A549 (cell line): ENCODE measurements around the gene EXOG. TPM values are rescaled to one million over a fixed set of nuclear protein-coding genes. Genes with fewer than 3 reads are reported as not detected.

ENCODE experiments used
- ATAC-seq, 2 experiments: fragments of 200-7000 bp in 1 of 2; fragments of >200 bp in 1 of 2; cut with Nextera tagmentation in 1 of 2; cut with Tn5 transposase in 1 of 2; 3 replicates each; pipeline versions ENCODE4 v1.8.0 to v1.9.1; 2018 to 2020; ENCODE audit warnings: mild to moderate bottlenecking in 1 of 2, moderate library complexity in 1 of 2
- CTCF ChIA-PET: fragments of 300-600 bp; sonication (Branson Sonifier 250); formaldehyde crosslinking; extraction: SDS; loops from one replicate; lab custom pipeline; 2021; ENCODE audit warnings: antibody characterized with exemption, inconsistent platforms; lab: Yijun Ruan, JAX
- POLR2A ChIA-PET: fragments of 350-600 bp; formaldehyde crosslinking; extraction: SDS; loops from one replicate; lab custom pipeline; 2021; ENCODE audit warnings: antibody characterized with exemption, inconsistent platforms; lab: Yijun Ruan, JAX
- DNase-seq, 2 experiments: peaks; one replicate each; pipeline versions ENCODE4 v3.0.0 to v3.0.0-alpha.2; 2011 to 2016; ENCODE audit warnings: low read depth in 1 of 2, low spot score in 1 of 2
- FAIRE-seq: peaks from 2 replicates; lab custom pipeline; 2011; peaks lifted over from hg19 to GRCh38; lab: Jason Lieb, UNC
- H3K27ac ChIP-seq, 2 experiments: fragments of >200 bp; sonication (Bioruptor Twin); formaldehyde crosslinking; 3 replicates each; pipeline ENCODE4 v1.5.1; 2016 to 2017
- H3K4me1 ChIP-seq: fragments of >200 bp; sonication (Bioruptor Twin); formaldehyde crosslinking; 3 replicates; pipeline ENCODE4 v1.6.1; 2016
- H3K4me2 ChIP-seq: fragments of >200 bp; sonication (Bioruptor Twin); formaldehyde crosslinking; 3 replicates; pipeline ENCODE4 v1.6.1; 2016
- H3K4me3 ChIP-seq: fragments of >200 bp; sonication (Bioruptor Twin); formaldehyde crosslinking; 3 replicates; pipeline ENCODE4 v1.5.1; 2016
- H3K9me3 ChIP-seq: fragments of >200 bp; sonication (Bioruptor Twin); formaldehyde crosslinking; 3 replicates; pipeline ENCODE4 v1.6.1; 2016
- BCL3 ChIP-seq: fragments of >200 bp; sonication (Bioruptor Twin); formaldehyde crosslinking; IDR thresholded peaks from 3 replicates; pipeline ENCODE4 v1.6.1; 2016
- BHLHE40 ChIP-seq: IDR thresholded peaks from 2 replicates; pipeline ENCODE4 v1.6.1; 2012; ENCODE audit warnings: low read depth, low read length, inconsistent platforms
- CEBPB ChIP-seq, 2 experiments: fragments of >200 bp in 1 of 2; sonication (Bioruptor Twin) in 1 of 2; formaldehyde crosslinking in 1 of 2; IDR thresholded peaks; 2 replicates each; pipeline ENCODE4 v1.6.1; 2012 to 2016
- ELK1 ChIP-seq: fragments of 150-350 bp; IDR thresholded peaks from 2 replicates; pipeline ENCODE4 v1.6.1; 2014; ENCODE audit warnings: low read depth, mild to moderate bottlenecking, low read length
- EP300 ChIP-seq, 2 experiments: fragments of >200 bp; sonication (Bioruptor Twin); formaldehyde crosslinking; IDR thresholded peaks; 2 replicates in 1 of 2; 3 replicates in 1 of 2; pipeline ENCODE4 v1.6.1; 2016 to 2017
- GATA3 ChIP-seq: IDR thresholded peaks from 2 replicates; pipeline ENCODE4 v1.6.1; 2012; ENCODE audit warnings: borderline replicate concordance
- HEYL ChIP-seq: fragments of 250-450 bp; sonication (Bioruptor Pico); IDR thresholded peaks from 2 replicates; pipeline ENCODE4 v1.8.0; 2021; ENCODE audit warnings: mild to moderate bottlenecking, moderate library complexity
- HOXB5 ChIP-seq: fragments of 250-450 bp; sonication (Bioruptor Pico); IDR thresholded peaks from 2 replicates; pipeline ENCODE4 v1.5.0; 2020; ENCODE audit warnings: mild to moderate bottlenecking, moderate library complexity
- JUNB ChIP-seq: fragments of >200 bp; sonication (Bioruptor Twin); formaldehyde crosslinking; IDR thresholded peaks from 2 replicates; pipeline ENCODE4 v1.6.1; 2016
- KDM1A ChIP-seq: fragments of 200-600 bp; sonication (generic); IDR thresholded peaks from 2 replicates; pipeline ENCODE4 v1.6.1; 2016; ENCODE audit warnings: low read depth, mild to moderate bottlenecking
- KDM5A ChIP-seq: fragments of 200-600 bp; sonication (generic); IDR thresholded peaks from 2 replicates; pipeline ENCODE4 v1.6.1; 2016; ENCODE audit warnings: antibody characterized with exemption, mild to moderate bottlenecking
- MYC ChIP-seq: IDR thresholded peaks from 2 replicates; pipeline ENCODE4 v1.6.1; 2012; ENCODE audit warnings: mild to moderate bottlenecking, inconsistent platforms, low read length, improper control_type of control experiment, borderline replicate concordance
- NR3C1 ChIP-seq: fragments of >200 bp; sonication (Bioruptor Twin); formaldehyde crosslinking; IDR thresholded peaks from 3 replicates; pipeline ENCODE4 v1.6.1; 2017
- PHF8 ChIP-seq: fragments of 200-600 bp; sonication (generic); IDR thresholded peaks from 2 replicates; pipeline ENCODE4 v1.6.1; 2016; ENCODE audit warnings: low read depth, mild to moderate bottlenecking, antibody characterized with exemption, moderate library complexity, borderline replicate concordance
- RARB ChIP-seq: fragments of 250-450 bp; sonication (Bioruptor Pico); IDR thresholded peaks from 2 replicates; pipeline ENCODE4 v1.8.0; 2021; ENCODE audit warnings: mild to moderate bottlenecking, moderate library complexity
- RFX5 ChIP-seq: fragments of 450-650 bp; IDR thresholded peaks from 2 replicates; pipeline ENCODE4 v1.7.1; 2014; ENCODE audit warnings: antibody characterized with exemption, mild to moderate bottlenecking, moderate library complexity
- SMC3 ChIP-seq: fragments of >200 bp; sonication (Bioruptor Twin); formaldehyde crosslinking; IDR thresholded peaks from 3 replicates; pipeline ENCODE4 v1.6.1; 2018; ENCODE audit warnings: inconsistent platforms
- SREBF2 ChIP-seq: fragments of 450-650 bp; IDR thresholded peaks from 2 replicates; pipeline ENCODE4 v1.6.1; 2014; ENCODE audit warnings: mild to moderate bottlenecking, moderate library complexity
- ZNF302 ChIP-seq: fragments of 250-450 bp; sonication (Bioruptor Pico); IDR thresholded peaks from 2 replicates; pipeline ENCODE4 v1.9.0; 2021; ENCODE audit warnings: inconsistent platforms, mild to moderate bottlenecking, moderate library complexity
- WGBS: methylation state at CpG from one replicate; pipeline ENCODE4 v1.1.6; 2017; ENCODE audit errors: missing lambda C conversion rate; 5-methylcytosine and 5-hydroxymethylcytosine counted together
- polyA plus RNA-seq, 4 experiments: library from polyadenylated mRNA; depleted of rRNA in 3 of 4; stranded (reverse); fragments of >200 nt; fragmentation: RNase III in 1 of 4; extraction: RNeasy Plus Mini Kit Qiagen cat#74134 plus additional on column Dnase treatment in 1 of 4; gene quantifications; 2 replicates in 3 of 4; 3 replicates in 1 of 4; pipeline ENCODE4 v1.2.3, GENCODE V29; 2011 to 2017
- TF ChIP-seq, protein P1 (sequence below): fragments of >200 bp; sonication (Bioruptor Twin); formaldehyde crosslinking; IDR thresholded peaks from 3 replicates; pipeline ENCODE4 v1.5.1; 2016
- TF ChIP-seq, protein P2 (sequence below): fragments of 250-450 bp; sonication (Bioruptor Pico); IDR thresholded peaks from 2 replicates; pipeline ENCODE4 v1.5.0; 2020; ENCODE audit warnings: low read depth, mild to moderate bottlenecking, moderate library complexity
- TF ChIP-seq, protein P3 (sequence below): fragments of >200 bp; sonication (Bioruptor Twin); formaldehyde crosslinking; IDR thresholded peaks from 2 replicates; pipeline ENCODE4 v1.6.1; 2016
- TF ChIP-seq, protein P4 (sequence below): IDR thresholded peaks from 2 replicates; pipeline ENCODE4 v1.6.1; 2012

Gene EXOG
- polyA plus RNA-seq, 2 of the 4 experiments (the other 2 are of a cell fraction) = 11.2 to 17.1 TPM

GRCh38 chr3:38489766-38490165, 6.4 kb upstream of the EXOG start:
- TF ChIP-seq RFX5 = no peak
- no peak for TF ChIP-seq HEYL (CRISPR knock-in tag)
- TF ChIP-seq, protein P1, sequence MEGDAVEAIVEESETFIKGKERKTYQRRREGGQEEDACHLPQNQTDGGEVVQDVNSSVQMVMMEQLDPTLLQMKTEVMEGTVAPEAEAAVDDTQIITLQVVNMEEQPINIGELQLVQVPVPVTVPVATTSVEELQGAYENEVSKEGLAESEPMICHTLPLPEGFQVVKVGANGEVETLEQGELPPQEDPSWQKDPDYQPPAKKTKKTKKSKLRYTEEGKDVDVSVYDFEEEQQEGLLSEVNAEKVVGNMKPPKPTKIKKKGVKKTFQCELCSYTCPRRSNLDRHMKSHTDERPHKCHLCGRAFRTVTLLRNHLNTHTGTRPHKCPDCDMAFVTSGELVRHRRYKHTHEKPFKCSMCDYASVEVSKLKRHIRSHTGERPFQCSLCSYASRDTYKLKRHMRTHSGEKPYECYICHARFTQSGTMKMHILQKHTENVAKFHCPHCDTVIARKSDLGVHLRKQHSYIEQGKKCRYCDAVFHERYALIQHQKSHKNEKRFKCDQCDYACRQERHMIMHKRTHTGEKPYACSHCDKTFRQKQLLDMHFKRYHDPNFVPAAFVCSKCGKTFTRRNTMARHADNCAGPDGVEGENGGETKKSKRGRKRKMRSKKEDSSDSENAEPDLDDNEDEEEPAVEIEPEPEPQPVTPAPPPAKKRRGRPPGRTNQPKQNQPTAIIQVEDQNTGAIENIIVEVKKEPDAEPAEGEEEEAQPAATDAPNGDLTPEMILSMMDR = no peak
- TF ChIP-seq JUNB = no peak
- TF ChIP-seq KDM5A = no peak
- no peak for TF ChIP-seq ZNF302 (CRISPR knock-in tag)
- no peak for TF ChIP-seq RARB (CRISPR knock-in tag)
- no peak for TF ChIP-seq GATA3
- no peak for TF ChIP-seq CEBPB (IDR thresholded peaks at IDR 0.05)
- no peak for TF ChIP-seq NR3C1
- TF ChIP-seq, protein P2, sequence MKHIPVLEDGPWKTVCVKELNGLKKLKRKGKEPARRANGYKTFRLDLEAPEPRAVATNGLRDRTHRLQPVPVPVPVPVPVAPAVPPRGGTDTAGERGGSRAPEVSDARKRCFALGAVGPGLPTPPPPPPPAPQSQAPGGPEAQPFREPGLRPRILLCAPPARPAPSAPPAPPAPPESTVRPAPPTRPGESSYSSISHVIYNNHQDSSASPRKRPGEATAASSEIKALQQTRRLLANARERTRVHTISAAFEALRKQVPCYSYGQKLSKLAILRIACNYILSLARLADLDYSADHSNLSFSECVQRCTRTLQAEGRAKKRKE = no peak
- TF ChIP-seq BHLHE40 = no peak
- no peak for TF ChIP-seq KDM1A
- TF ChIP-seq BCL3 = no peak
- TF ChIP-seq SMC3 = no peak
- TF ChIP-seq MYC = no peak
- TF ChIP-seq SREBF2 = no peak
- no peak for TF ChIP-seq PHF8
- ChIA-PET CTCF (interaction anchor here (0.5 to 2.5 kb wide), 6 partner anchors 9 to 1276 kb away, joined by 3 to 12 read pairs (median 4); no protein-coding TSS in a partner anchor), POLR2A (no interaction called here)
- no peak overlapping the region for H3K4me3 ChIP-seq
- no peaks in the 10 kb centered on the region for H3K4me1 ChIP-seq
- FAIRE-seq (no peak), ATAC-seq (no peak), DNase-seq (no peak)
- H3K27ac ChIP-seq = no peak overlapping the region
- WGBS = 88% methylated on average over 2 of the region's 2 CpGs
- no peak overlapping the region for H3K4me2 ChIP-seq
- H3K9me3 ChIP-seq = no peaks in the 10 kb centered on the region

GRCh38 chr3:38490281-38491030, 5.7 kb upstream of the EXOG start:
- POLR2A ChIA-PET = no interaction called here

More at GRCh38 chr3:38490281-38491030, 5.7 kb upstream of the EXOG start:
- Histone ChIP-seq H3K9me3 (no peaks in the 10 kb centered on the region), H3K4me1 (no peaks in the 10 kb centered on the region), H3K4me3 (no peak overlapping the region), H3K4me2 (no peak overlapping the region)
- 83% methylated on average over 11 of the region's 11 CpGs for WGBS
- no peak for ATAC-seq
- CTCF ChIA-PET = interaction anchor here (1.0 to 2.5 kb wide), 4 partner anchors 10 to 353 kb away, joined by 3 to 12 read pairs (median 6); no protein-coding TSS in a partner anchor
- DNase-seq = no peak
- FAIRE-seq = no peak
- TF ChIP-seq, protein P3, sequence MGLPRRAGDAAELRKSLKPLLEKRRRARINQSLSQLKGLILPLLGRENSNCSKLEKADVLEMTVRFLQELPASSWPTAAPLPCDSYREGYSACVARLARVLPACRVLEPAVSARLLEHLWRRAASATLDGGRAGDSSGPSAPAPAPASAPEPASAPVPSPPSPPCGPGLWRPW = no peak
- TF ChIP-seq ELK1 = no peak
- TF ChIP-seq, protein P4, sequence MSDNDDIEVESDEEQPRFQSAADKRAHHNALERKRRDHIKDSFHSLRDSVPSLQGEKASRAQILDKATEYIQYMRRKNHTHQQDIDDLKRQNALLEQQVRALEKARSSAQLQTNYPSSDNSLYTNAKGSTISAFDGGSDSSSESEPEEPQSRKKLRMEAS = no peak
- TF ChIP-seq HOXB5 (CRISPR knock-in tag) = no peak
- TF ChIP-seq NR3C1 = no peak
- no peak for TF ChIP-seq EP300 (IDR thresholded peaks at IDR 0.05)
- TF ChIP-seq, all 56 proteins: peak for 0
- no peak overlapping the region for H3K27ac ChIP-seq
